ENCODE results near the gene PGM2L1.

DNA sequence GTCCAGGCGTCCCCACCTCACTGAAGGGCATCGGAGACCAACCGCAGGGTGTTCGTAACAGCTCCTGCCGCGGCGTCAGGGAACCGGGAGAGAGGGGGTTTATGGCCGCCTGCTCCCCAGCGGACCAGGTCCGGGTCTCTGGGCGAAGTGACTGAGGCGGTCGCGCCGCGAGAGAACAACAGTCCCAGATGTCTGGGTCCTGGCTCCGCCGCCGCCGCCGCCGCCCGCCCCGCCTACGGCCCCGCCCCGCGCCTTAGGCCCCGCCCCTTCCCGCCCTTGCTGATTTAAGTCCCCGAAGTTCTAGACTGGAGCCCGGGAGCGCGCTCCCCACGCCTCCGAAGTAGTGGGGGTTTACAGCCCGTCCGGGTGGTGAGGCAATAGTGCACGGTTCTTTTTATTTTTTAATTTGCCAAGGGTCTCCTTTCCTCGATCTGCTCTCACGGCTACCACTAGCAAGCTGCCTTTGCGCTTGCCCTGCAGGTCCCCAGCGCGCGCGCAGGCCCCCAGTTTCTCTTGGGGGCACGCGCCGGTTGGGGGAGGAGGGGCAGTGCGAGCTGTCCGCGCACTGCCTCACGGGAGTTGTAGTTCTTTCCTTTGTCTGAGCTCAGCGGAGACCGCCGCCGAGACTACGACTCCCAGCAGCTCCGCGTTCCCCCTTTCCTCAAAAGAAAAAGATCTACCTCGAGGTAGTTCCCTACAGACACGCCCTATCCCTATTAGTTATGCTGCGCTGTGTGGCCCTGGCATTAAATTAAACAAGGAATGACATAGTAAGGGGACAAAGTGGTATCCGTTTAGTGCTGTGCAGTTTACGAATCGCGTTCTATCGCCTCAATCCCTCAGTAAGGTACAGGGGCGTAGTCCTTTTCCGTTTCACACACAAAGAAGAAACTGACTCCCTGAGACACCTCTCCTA lies at the start of gene PGM2L1:
- TF ChIP-seq POLR2A (IDR thresholded peaks at IDR 0.05; ENCODE audit: low read depth, low read length) (no peak), POLR2AphosphoS5 (IDR thresholded peaks at IDR 0.05; ENCODE audit: low read depth, low read length) (no peak)

All from GM12892 (cell line).